ENCODE measurements around the gene PFN3. TPM values are rescaled to one million over a fixed set of nuclear protein-coding genes. Genes with fewer than 3 reads are reported as not detected.

PFN3 gene
- polyA plus RNA-seq, 5 donors = not detected

GRCh38 chr5:177373806-177374205 is 26.7 kb downstream of the PFN3 start:
- no peak for DNase-seq

- DNase-seq = no peak
Measured at GRCh38 chr5:177372910-177373309, 27.6 kb downstream of the PFN3 start.

GRCh38 chr5:177372034-177372896 is 28.2 kb downstream of the PFN3 start:
- no peak for DNase-seq

- no peak for DNase-seq
Measured at GRCh38 chr5:177371120-177372033, 29.1 kb downstream of the PFN3 start.

GRCh38 chr5:177370488-177371119 is 29.9 kb downstream of the PFN3 start:
- DNase-seq = peak; percentile 50 to 77

GRCh38 chr5:177369645-177370440 is 30.6 kb downstream of the PFN3 start:
- no peak for DNase-seq

- no peak for DNase-seq
Measured at GRCh38 chr5:177368869-177369644, 31.4 kb downstream of the PFN3 start.

GRCh38 chr5:177367981-177368868 is 32.2 kb downstream of the PFN3 start:
- DNase-seq = no peak

- DNase-seq = no peak
Measured at GRCh38 chr5:177367323-177367848, 33.1 kb downstream of the PFN3 start.

GRCh38 chr5:177366528-177367322 is 33.7 kb downstream of the PFN3 start:
- peak; percentile 84 to 87 for DNase-seq

GRCh38 chr5:177365845-177366527 is 34.5 kb downstream of the PFN3 start:
- DNase-seq = no peak

- DNase-seq = no peak
Measured at GRCh38 chr5:177364159-177364962, 36.1 kb downstream of the PFN3 start.

GRCh38 chr5:177363565-177363964 is 36.9 kb downstream of the PFN3 start:
- no peak for DNase-seq

GRCh38 chr5:177362610-177363507 is 37.6 kb downstream of the PFN3 start:
- DNase-seq = peak; percentile 32 to 47

- no peak for DNase-seq
Measured at GRCh38 chr5:177362292-177362609, 38.2 kb downstream of the PFN3 start.

Measured in right lung (tissue), 5 donors.